GM06990 (cell line): ENCODE results near the gene PRKRA.
A peak's percentile ranks its signal among the peaks of the same experiment; 100 is the strongest.

Experiments
- DNase-seq: peaks from one replicate; pipeline ENCODE4 v3.0.0-alpha.2; 2011; ENCODE audit not compliant: insufficient read length; ENCODE audit errors: extremely low read depth
- H3K27me3 ChIP-seq: replicated peaks from 2 replicates; pipeline ENCODE4 v1.6.0; 2011; ENCODE audit warnings: low read length; ENCODE audit not compliant: control insufficient read depth, insufficient read depth
- H3K36me3 ChIP-seq: 2 replicates; pipeline ENCODE4 v1.5.1; 2011; ENCODE audit warnings: low read length; ENCODE audit not compliant: control insufficient read depth, insufficient read depth
- H3K4me3 ChIP-seq: replicated peaks from 2 replicates; pipeline ENCODE4 v1.5.1; 2011; ENCODE audit warnings: low read depth, mild to moderate bottlenecking, control low read depth, low read length
- TF ChIP-seq, protein P1 (sequence below): IDR thresholded peaks from 2 replicates; pipeline ENCODE4 v1.5.1; 2011; ENCODE audit warnings: low read length, control low read depth, mild to moderate bottlenecking, inconsistent platforms; ENCODE audit not compliant: insufficient read depth, poor library complexity, severe bottlenecking

PRKRA gene

DNA sequence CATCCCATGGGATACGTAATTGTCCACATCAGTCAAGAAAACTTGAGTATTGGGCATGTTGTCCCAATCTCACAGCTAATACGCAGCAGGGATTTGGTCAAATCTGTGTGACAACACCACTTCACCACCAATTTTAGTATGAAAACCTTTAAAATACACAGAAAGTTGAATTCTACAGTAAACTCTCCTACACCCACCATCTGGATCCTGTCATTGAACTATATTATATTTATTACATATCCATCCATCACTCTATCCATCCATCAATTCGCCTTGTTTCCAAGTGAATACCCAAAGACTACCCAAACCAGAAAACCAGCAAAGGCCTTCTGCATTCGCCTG lies 28.3 kb upstream of the PRKRA start:
- no peak for DNase-seq
- peak overlapping the region; percentile 76 for H3K4me3 ChIP-seq
- no peaks in the 10 kb centered on the region for H3K36me3 ChIP-seq
- TF ChIP-seq, protein P1, sequence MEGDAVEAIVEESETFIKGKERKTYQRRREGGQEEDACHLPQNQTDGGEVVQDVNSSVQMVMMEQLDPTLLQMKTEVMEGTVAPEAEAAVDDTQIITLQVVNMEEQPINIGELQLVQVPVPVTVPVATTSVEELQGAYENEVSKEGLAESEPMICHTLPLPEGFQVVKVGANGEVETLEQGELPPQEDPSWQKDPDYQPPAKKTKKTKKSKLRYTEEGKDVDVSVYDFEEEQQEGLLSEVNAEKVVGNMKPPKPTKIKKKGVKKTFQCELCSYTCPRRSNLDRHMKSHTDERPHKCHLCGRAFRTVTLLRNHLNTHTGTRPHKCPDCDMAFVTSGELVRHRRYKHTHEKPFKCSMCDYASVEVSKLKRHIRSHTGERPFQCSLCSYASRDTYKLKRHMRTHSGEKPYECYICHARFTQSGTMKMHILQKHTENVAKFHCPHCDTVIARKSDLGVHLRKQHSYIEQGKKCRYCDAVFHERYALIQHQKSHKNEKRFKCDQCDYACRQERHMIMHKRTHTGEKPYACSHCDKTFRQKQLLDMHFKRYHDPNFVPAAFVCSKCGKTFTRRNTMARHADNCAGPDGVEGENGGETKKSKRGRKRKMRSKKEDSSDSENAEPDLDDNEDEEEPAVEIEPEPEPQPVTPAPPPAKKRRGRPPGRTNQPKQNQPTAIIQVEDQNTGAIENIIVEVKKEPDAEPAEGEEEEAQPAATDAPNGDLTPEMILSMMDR = no peak
- H3K27me3 ChIP-seq = no peaks in the 10 kb centered on the region

GRCh38 chr2:178478439-178479274 lies 27.7 kb upstream of the PRKRA start, which contains the start of gene FKBP7:
Gene FKBP7 (minus strand): TSS chr2:178478600. CDS start chr2:178478499, 101 bp downstream.
- Histone ChIP-seq H3K4me3 (peak within 1 kb of the TSS; percentile 76), H3K27me3 (no peaks in the 10 kb centered on the region), H3K36me3 (no peaks in the 10 kb centered on the region)
- peak; percentile 90 for DNase-seq
- TF ChIP-seq, protein P1 = peak; percentile 87

GRCh38 chr2:178478130-178478438 lies 27.1 kb upstream of the PRKRA start:
- TF ChIP-seq, protein P1 = no peak
- Histone ChIP-seq H3K4me3 (peak overlapping the region; percentile 76), H3K36me3 (no peaks in the 10 kb centered on the region), H3K27me3 (no peaks in the 10 kb centered on the region)
- DNase-seq = no peak

DNA sequence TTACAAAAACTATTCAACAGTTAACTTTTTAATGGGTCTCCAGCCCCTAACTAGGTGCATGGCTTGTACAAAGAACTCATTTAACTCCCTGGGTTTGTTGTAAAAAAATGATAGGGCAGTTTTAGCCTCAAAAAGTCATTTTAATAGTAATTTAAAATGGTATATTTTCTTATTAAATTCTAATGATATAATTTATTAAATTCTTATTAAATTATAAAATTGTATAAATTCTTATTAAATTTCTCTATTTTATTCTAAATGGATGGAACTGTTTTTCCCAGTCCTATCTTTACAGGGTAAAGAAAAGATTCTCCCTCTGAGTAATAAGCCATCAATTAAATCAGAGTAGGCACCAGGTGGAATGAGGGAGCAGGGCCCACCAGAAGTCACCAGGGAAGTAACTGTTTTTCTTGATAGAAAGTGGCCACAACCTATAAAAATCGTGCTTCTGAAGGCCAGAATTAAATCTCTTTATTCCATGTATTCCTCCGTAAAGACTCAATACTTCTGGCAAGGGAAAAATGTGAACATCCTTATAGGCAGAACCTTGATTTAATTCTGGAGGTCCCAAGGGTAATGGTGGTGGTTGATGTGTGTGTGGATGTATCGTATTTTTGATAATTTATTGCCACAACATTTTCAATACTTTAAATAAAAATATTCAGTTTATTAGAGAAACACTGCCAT lies 26.6 kb upstream of the PRKRA start:
- TF ChIP-seq, protein P1 = no peak
- Histone ChIP-seq H3K27me3 (no peaks in the 10 kb centered on the region), H3K4me3 (peak overlapping the region; percentile 76), H3K36me3 (no peaks in the 10 kb centered on the region)
- DNase-seq = no peak

DNA sequence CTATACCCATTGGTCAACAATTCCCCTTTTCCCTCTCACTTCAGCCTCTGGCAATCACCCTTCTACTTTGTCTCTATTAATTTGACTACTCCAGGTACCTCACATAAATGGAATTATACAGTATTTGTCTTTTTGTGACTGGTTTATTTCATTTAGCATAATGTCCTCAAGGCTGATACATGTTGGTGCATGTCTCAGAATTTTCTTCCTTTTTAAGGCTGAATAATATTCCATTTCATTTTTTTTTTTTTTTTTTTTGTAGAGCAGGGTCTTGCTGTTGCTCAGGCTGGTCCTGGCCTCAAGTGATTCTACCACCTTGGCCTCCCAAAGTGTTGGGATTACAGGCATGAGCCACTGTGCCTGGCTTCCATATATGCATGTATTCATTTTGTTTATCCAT lies 25.5 kb upstream of the PRKRA start:
- TF ChIP-seq, protein P1 = no peak
- H3K36me3 ChIP-seq = no peaks in the 10 kb centered on the region
- DNase-seq = no peak
- no peak overlapping the region for H3K4me3 ChIP-seq
- H3K27me3 ChIP-seq = no peaks in the 10 kb centered on the region
